ENCODE data around the gene MTMR2.
A peak's percentile ranks its signal among the peaks of the same experiment; 100 is the strongest.

DNA sequence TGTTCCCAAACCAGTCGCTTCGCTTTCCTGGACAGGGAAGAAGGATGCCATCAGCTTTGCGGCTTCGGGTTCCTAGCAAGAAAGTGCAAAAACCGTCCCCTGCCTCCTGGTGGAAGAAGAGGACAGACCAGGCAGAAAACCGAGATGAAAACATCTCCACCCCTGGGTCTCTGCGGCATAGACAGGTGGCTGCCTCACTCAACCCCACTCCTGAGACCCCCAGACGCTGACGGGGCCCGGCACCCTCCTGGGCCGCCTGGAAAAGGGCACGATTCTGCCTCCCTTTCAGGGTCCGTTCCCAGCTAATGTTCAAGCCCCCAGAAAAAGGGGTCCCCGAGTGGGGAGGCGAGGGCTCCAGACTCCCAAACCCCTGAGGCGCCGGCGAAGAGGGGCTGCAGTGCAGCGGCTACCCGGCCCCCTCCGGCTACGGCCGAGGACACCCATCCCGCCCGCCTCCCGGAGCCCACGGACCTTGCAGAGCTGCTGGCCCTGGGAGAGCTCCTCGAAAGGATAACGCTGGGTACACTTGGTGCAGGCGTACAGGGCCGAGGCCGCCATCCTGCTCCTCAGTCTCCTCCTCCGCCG is 134.9 kb downstream of the MTMR2 start:
- TF ChIP-seq, protein P1, sequence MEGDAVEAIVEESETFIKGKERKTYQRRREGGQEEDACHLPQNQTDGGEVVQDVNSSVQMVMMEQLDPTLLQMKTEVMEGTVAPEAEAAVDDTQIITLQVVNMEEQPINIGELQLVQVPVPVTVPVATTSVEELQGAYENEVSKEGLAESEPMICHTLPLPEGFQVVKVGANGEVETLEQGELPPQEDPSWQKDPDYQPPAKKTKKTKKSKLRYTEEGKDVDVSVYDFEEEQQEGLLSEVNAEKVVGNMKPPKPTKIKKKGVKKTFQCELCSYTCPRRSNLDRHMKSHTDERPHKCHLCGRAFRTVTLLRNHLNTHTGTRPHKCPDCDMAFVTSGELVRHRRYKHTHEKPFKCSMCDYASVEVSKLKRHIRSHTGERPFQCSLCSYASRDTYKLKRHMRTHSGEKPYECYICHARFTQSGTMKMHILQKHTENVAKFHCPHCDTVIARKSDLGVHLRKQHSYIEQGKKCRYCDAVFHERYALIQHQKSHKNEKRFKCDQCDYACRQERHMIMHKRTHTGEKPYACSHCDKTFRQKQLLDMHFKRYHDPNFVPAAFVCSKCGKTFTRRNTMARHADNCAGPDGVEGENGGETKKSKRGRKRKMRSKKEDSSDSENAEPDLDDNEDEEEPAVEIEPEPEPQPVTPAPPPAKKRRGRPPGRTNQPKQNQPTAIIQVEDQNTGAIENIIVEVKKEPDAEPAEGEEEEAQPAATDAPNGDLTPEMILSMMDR (IDR thresholded peaks at IDR 0.05) = peak; percentile 53
- no peak for TF ChIP-seq EZH2 (IDR thresholded peaks at IDR 0.05)
- no peak for TF ChIP-seq EZH2phosphoT487 (IDR thresholded peaks at IDR 0.05)

Measured in neural progenitor cell (in vitro differentiated cells).